Lower leg skin (tissue), 3 donors: Measurements from ENCODE around the gene CCT3.

Experiments used
- CTCF ChIP-seq, 3 donors: fragments of 450-650 bp; IDR thresholded peaks; one replicate each; pipeline ENCODE4 v1.5.1; 2016; ENCODE audit warnings: antibody characterized with exemption in 3 of 3, mild to moderate bottlenecking in 3 of 3, moderate library complexity in 2 of 3
- POLR2A ChIP-seq, 2 donors: fragments of 450-650 bp; IDR thresholded peaks; one replicate each; pipeline ENCODE4 v1.6.1; 2016 to 2017; ENCODE audit warnings: antibody characterized with exemption in 2 of 2, mild to moderate bottlenecking in 1 of 2, moderate library complexity in 1 of 2

DNA sequence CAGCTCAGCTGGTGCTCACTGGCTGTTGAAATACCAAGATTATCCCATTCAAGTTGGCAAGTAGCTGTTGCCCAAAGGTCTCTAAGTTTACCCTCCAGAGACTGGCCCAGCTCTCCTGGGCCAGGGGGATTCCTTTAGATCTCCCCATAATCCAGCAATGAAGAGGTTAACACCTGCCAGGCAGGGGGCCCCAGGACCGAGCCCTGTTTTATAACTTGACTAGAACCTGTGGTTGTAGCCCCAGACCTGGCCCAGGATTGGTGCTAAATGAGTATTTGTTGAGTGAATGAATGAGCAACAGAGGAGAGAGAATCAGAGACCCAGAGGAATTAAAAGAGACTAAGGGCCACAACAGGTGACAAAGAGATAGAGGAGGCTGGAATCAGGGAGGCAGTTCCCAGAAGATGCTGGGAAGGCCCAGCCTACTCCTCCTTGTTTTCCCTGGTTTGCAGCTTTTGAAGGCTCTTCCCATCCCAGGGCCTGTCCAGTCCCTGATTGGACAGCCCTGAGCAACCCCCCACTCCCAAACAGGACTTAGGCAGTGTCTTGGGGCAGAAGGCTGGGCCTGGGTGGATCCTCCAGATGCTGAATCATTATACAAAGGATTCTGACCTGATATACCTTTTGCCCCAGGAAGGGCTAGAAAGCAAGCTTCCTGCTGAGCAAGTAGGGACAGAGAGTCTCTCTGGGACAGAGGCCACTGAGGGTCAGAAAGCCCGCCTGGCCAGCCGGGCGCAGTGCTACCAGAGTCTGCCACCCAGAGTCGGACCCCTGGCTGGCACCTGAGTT lies 28.5 kb upstream of the CCT3 start:
- TF ChIP-seq POLR2A (IDR thresholded peaks at IDR 0.05): no peak
- no peak for TF ChIP-seq CTCF (IDR thresholded peaks at IDR 0.05)
